ENCODE measurements around the gene LRRIQ3.

DNA sequence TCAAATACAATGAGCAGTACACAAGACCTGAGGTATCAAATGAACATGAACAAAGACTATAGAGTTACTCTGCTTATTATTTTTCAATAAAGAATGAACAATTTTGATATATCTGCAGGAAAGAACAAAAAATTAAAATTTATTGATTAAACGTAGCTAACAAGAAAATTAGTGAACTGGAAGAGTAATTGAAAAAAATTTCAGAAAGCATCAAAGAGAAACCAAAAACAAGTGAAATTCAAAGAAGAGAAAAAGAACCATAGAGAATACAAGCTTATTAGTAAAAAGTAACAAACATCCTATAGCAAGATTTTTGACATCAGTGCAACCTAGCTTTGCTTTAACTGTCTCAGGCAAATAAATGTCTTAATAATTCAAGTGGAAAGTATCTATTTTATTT lies 106.6 kb downstream of the LRRIQ3 start:
- TF ChIP-seq, protein P1, sequence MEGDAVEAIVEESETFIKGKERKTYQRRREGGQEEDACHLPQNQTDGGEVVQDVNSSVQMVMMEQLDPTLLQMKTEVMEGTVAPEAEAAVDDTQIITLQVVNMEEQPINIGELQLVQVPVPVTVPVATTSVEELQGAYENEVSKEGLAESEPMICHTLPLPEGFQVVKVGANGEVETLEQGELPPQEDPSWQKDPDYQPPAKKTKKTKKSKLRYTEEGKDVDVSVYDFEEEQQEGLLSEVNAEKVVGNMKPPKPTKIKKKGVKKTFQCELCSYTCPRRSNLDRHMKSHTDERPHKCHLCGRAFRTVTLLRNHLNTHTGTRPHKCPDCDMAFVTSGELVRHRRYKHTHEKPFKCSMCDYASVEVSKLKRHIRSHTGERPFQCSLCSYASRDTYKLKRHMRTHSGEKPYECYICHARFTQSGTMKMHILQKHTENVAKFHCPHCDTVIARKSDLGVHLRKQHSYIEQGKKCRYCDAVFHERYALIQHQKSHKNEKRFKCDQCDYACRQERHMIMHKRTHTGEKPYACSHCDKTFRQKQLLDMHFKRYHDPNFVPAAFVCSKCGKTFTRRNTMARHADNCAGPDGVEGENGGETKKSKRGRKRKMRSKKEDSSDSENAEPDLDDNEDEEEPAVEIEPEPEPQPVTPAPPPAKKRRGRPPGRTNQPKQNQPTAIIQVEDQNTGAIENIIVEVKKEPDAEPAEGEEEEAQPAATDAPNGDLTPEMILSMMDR (conservative IDR thresholded peaks at IDR 0.05; ENCODE audit: low read length) = no peak
- TF ChIP-seq EZH2phosphoT487 (IDR thresholded peaks at IDR 0.05; ENCODE audit: borderline replicate concordance, low read depth, low read length) = no peak

Measured in OCI-LY7 (cell line).